HepG2 (cell line): ENCODE measurements around the gene FLYWCH1. TPM values are rescaled to one million over a fixed set of nuclear protein-coding genes. Genes with fewer than 3 reads are reported as not detected.

Experiments used
- ATAC-seq: fragments of 200-7000 bp; cut with Tn5 transposase; 3 replicates; pipeline ENCODE4 v1.9.1; 2020; ENCODE audit warnings: mild to moderate bottlenecking, moderate library complexity
- BruUV-seq: library from RNA; stranded (reverse); fragments of 400-500 nt; replicated peaks from 2 replicates; lab custom pipeline; 2021; lab: Mats Ljungman, UMichigan
- CTCF ChIA-PET: fragments of 300-600 bp; formaldehyde crosslinking; extraction: SDS; loops from one replicate; lab custom pipeline; 2021; ENCODE audit warnings: low total read pairs, inconsistent platforms, low intra/inter-chr PET ratio; lab: Yijun Ruan, JAX
- POLR2A ChIA-PET: fragments of 350-600 bp; sonication (Branson Sonifier 250); formaldehyde crosslinking; loops from one replicate; lab custom pipeline; 2020; ENCODE audit warnings: antibody characterized with exemption, inconsistent platforms; lab: Yijun Ruan, JAX
- DNase-seq: peaks from one replicate; pipeline ENCODE4 v3.0.0-alpha.2; 2015; ENCODE audit warnings: low spot score
- FAIRE-seq: peaks from 3 replicates; lab custom pipeline; 2011; peaks lifted over from hg19 to GRCh38; lab: Jason Lieb, UNC
- H2AFZ ChIP-seq: one replicate; pipeline ENCODE4 v1.6.1; 2011; ENCODE audit warnings: low read length, inconsistent platforms
- H3K27ac ChIP-seq: fragments of 300-600 bp; 3 replicates; pipeline ENCODE4 v1.8.0; 2011; ENCODE audit warnings: mixed run types, mild to moderate bottlenecking, mixed read lengths, low read length, inconsistent platforms; ENCODE audit not compliant: insufficient read depth; ENCODE audit errors: extremely low read length
- H3K27me3 ChIP-seq, 2 experiments: fragments of 200-600 bp in 1 of 2; 2 replicates in 1 of 2; 3 replicates in 1 of 2; pipeline versions ENCODE4 v1.6.0 to v1.8.0; 2011; ENCODE audit warnings: low read length in 2 of 2, mild to moderate bottlenecking in 2 of 2, moderate library complexity in 2 of 2, inconsistent platforms in 1 of 2; ENCODE audit not compliant: insufficient read depth in 2 of 2, control insufficient read depth in 1 of 2
- H3K36me3 ChIP-seq, 2 experiments: fragments of 200-600 bp in 1 of 2; replicated peaks in 1 of 2; 2 replicates in 1 of 2; 3 replicates in 1 of 2; pipeline versions ENCODE4 v1.5.1 to v1.8.0; 2011; ENCODE audit warnings: low read length in 2 of 2, inconsistent platforms in 1 of 2; ENCODE audit not compliant: insufficient read depth in 2 of 2, control insufficient read depth in 1 of 2
- H3K4me1 ChIP-seq: 2 replicates; pipeline ENCODE4 v1.5.1; 2012; ENCODE audit warnings: low read length, inconsistent platforms; ENCODE audit not compliant: insufficient read depth
- H3K4me2 ChIP-seq: 2 replicates; pipeline ENCODE4 v1.6.0; 2011; ENCODE audit warnings: low read depth, low read length, inconsistent platforms
- H3K4me3 ChIP-seq, 3 experiments: fragments of 200-600 bp in 1 of 3; sonication (generic), shearing (Covaris generic) in 1 of 3; replicated peaks in 1 of 3; 2 replicates each; pipeline ENCODE4 v1.5.1; 2011 to 2016; ENCODE audit warnings: low read length in 3 of 3, inconsistent platforms in 2 of 3, low read depth in 2 of 3, mild to moderate bottlenecking in 2 of 3, control low read depth in 1 of 3, mixed read lengths in 1 of 3; ENCODE audit not compliant: insufficient read depth in 1 of 3
- H3K79me2 ChIP-seq: one replicate; pipeline ENCODE4 v1.6.1; 2011; ENCODE audit warnings: low read length, inconsistent platforms; ENCODE audit not compliant: insufficient read depth
- H3K9ac ChIP-seq: 2 replicates; pipeline ENCODE4 v1.6.0; 2011; ENCODE audit warnings: mild to moderate bottlenecking, low read depth, low read length, inconsistent platforms; ENCODE audit not compliant: insufficient read depth
- H3K9me3 ChIP-seq: 2 replicates; pipeline ENCODE4 v1.5.1; 2012; ENCODE audit warnings: mild to moderate bottlenecking, low read length
- H4K20me1 ChIP-seq: 2 replicates; pipeline ENCODE4 v1.6.0; 2011; ENCODE audit warnings: inconsistent platforms, mild to moderate bottlenecking, low read length, moderate library complexity; ENCODE audit not compliant: insufficient read depth
- IRF2 ChIP-seq: IDR thresholded peaks from 2 replicates; pipeline ENCODE4 v1.6.1; 2018; ENCODE audit warnings: missing genetic modification reagents, missing compliant biosample characterization
- MTF1 ChIP-seq: sonication (generic); formaldehyde crosslinking; IDR thresholded peaks from 2 replicates; pipeline ENCODE4 v1.5.0; 2020; ENCODE audit warnings: missing genetic modification reagents
- NAIF1 ChIP-seq: sonication (generic); formaldehyde crosslinking; IDR thresholded peaks from 2 replicates; pipeline ENCODE4 v1.5.0; 2020; ENCODE audit warnings: mild to moderate bottlenecking, missing genetic modification reagents, borderline replicate concordance
- U2AF1 ChIP-seq: fragments of 200-400 bp; formaldehyde crosslinking; optimal IDR thresholded peaks from 2 replicates; pipeline ENCODE3; 2017; ENCODE audit warnings: mild to moderate bottlenecking, low read depth, low read length
- ZNF343 ChIP-seq: sonication (generic); formaldehyde crosslinking; IDR thresholded peaks from 2 replicates; pipeline ENCODE4 v1.4.0; 2020; ENCODE audit warnings: mild to moderate bottlenecking, missing genetic modification reagents
- WGBS: methylation state at CpG from one replicate; pipeline ENCODE4 v1.1.6; 2017; ENCODE audit warnings: low lambda C conversion rate; 5-methylcytosine and 5-hydroxymethylcytosine counted together
- in situ Hi-C: cut with HindIII; loops from 2 replicates; pipeline ENCODE4 v1.10.0; 2017; ENCODE audit warnings: low pct_unique_long_range_greater_than_20kb; ENCODE audit not compliant: extremely low pct_ligation_motif_present
- intact Hi-C: fragments of 100-400 bp; cut with micrococcal nuclease; formaldehyde crosslinking; loops from one replicate; pipeline ENCODE4 v1.10.0; 2022; ENCODE audit not compliant: unreplicated experiment
- polyA plus RNA-seq, 8 experiments: library from polyadenylated mRNA; depleted of rRNA in 3 of 8; stranded (reverse) in 7 of 8; unstranded in 1 of 8; fragments of >200 nt; fragmentation: Illumina TruSeq in 4 of 8; extraction: Trizol in 4 of 8; gene quantifications; 2 replicates each; pipeline versions ENCODE4 v1.2.1 to v1.2.3, GENCODE V29; 2011 to 2016; ENCODE audit warnings: low read depth in 4 of 8, missing spikeins in 1 of 8, mixed read lengths in 1 of 8; ENCODE audit not compliant: insufficient read depth in 1 of 8
- total RNA-seq, 5 experiments: library from RNA; depleted of rRNA; stranded (reverse); fragments of >200 nt; fragmentation: Illumina TruSeq; extraction: Trizol; gene quantifications; 2 replicates each; pipeline ENCODE4 v1.2.3, GENCODE V29; 2016; ENCODE audit warnings: low read depth in 1 of 5
- TF ChIP-seq, protein P1 (sequence below): sonication (generic); formaldehyde crosslinking; IDR thresholded peaks from 2 replicates; pipeline ENCODE4 v1.9.0; 2021; ENCODE audit warnings: missing genetic modification reagents, borderline replicate concordance
- TF ChIP-seq, protein P2 (sequence below): sonication (generic); formaldehyde crosslinking; conservative IDR thresholded peaks from 2 replicates; pipeline ENCODE4 v1.8.0; 2022; ENCODE audit warnings: mild to moderate bottlenecking, moderate library complexity, missing genetic modification reagents
- TF ChIP-seq, protein P3 (sequence below): sonication (generic); formaldehyde crosslinking; IDR thresholded peaks from 2 replicates; pipeline ENCODE4 v1.4.0; 2020; ENCODE audit warnings: mild to moderate bottlenecking, missing genetic modification reagents

Gene FLYWCH1
- total and polyA plus RNA-seq, 2 of the 13 experiments (the other 11 are each of a cell fraction or from before 2014, with no cell fraction given) = 7.3 to 12.4 TPM

DNA sequence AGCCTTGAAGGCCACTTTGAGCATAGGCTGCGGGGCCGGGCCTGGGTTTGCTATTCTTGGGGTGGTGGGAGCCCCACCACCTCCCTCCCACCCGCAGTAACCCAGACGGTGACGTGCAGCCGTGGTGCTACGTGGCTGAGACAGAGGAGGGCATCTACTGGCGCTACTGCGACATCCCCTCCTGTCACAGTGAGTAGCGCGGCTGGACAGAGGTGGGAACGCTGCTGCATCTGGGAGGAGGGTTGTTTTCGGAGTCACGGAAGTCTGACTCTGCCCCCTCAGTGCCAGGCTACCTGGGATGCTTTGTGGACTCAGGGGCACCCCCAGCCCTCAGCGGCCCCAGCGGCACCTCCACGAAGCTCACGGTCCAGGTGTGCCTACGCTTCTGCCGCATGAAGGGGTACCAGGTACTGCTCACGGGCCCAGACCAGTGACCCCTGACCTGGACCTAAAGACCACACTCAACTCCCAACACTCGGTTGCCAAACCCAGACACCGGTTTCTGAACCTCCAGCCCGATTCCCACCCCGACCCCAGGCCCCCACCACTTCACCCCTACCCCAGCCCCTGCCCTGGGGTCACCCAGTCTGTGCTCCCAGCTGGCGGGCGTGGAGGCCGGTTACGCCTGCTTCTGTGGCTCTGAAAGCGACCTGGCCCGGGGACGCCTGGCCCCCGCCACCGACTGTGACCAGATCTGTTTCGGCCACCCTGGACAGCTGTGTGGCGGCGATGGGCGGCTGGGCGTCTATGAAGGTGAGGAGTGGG, 54.5 kb downstream of the FLYWCH1 start:
- ATAC-seq (no peak), FAIRE-seq (no peak), DNase-seq (no peak)
- no TSS peak for BruUV-seq
- no peak overlapping the region for H3K4me3 ChIP-seq
- H3K79me2 ChIP-seq = peaks cover 8% of the 10 kb centered on the region
- H3K9ac ChIP-seq = no peak overlapping the region
- H3K4me1 ChIP-seq = peaks cover 34% of the 10 kb centered on the region
- H3K4me2 ChIP-seq = no peak overlapping the region
- WGBS = 91% methylated on average over 22 of the region's 39 CpGs
- no peak overlapping the region for H2AFZ ChIP-seq
- no peaks in the 10 kb centered on the region for H4K20me1 ChIP-seq
- peaks cover 0 to 5% of the 10 kb centered on the region in 2 experiments; a peak in 3 of 5 replicates for H3K27me3 ChIP-seq
- intact Hi-C loops = no loop called here
- TF ChIP-seq, protein P1, sequence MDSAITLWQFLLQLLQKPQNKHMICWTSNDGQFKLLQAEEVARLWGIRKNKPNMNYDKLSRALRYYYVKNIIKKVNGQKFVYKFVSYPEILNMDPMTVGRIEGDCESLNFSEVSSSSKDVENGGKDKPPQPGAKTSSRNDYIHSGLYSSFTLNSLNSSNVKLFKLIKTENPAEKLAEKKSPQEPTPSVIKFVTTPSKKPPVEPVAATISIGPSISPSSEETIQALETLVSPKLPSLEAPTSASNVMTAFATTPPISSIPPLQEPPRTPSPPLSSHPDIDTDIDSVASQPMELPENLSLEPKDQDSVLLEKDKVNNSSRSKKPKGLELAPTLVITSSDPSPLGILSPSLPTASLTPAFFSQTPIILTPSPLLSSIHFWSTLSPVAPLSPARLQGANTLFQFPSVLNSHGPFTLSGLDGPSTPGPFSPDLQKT (CRISPR knock-in tag) = no peak
- TF ChIP-seq NAIF1 (CRISPR knock-in tag) (no peak), MTF1 (CRISPR knock-in tag) (no peak), IRF2 (CRISPR knock-in tag) (no peak), ZNF343 (no peak), U2AF1 (no peak)
- TF ChIP-seq, protein P2, sequence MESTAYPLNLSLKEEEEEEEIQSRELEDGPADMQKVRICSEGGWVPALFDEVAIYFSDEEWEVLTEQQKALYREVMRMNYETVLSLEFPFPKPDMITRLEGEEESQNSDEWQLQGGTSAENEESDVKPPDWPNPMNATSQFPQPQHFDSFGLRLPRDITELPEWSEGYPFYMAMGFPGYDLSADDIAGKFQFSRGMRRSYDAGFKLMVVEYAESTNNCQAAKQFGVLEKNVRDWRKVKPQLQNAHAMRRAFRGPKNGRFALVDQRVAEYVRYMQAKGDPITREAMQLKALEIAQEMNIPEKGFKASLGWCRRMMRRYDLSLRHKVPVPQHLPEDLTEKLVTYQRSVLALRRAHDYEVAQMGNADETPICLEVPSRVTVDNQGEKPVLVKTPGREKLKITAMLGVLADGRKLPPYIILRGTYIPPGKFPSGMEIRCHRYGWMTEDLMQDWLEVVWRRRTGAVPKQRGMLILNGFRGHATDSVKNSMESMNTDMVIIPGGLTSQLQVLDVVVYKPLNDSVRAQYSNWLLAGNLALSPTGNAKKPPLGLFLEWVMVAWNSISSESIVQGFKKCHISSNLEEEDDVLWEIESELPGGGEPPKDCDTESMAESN (CRISPR knock-in tag) = no peak
- TF ChIP-seq, protein P3, sequence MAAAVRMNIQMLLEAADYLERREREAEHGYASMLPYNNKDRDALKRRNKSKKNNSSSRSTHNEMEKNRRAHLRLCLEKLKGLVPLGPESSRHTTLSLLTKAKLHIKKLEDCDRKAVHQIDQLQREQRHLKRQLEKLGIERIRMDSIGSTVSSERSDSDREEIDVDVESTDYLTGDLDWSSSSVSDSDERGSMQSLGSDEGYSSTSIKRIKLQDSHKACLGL (CRISPR knock-in tag) = no peak
- TF ChIP-seq, all 625 proteins: peak for 0
- CTCF ChIA-PET = no interaction called here
- H3K36me3 ChIP-seq = no peaks in the 10 kb centered on the region
- H3K9me3 ChIP-seq = no peaks in the 10 kb centered on the region
- in situ Hi-C loops = no loop called here
- POLR2A ChIA-PET = interaction anchor here (0.7 kb wide), 1 partner anchor 266 kb away, joined by 3 read pairs; no protein-coding TSS in a partner anchor
- no peak overlapping the region for H3K27ac ChIP-seq
